SK-N-SH (cell line): ENCODE results near the gene SCNM1.

Source experiments
- GABPA ChIP-seq: IDR thresholded peaks from 2 replicates; pipeline ENCODE4 v1.4.0; 2012; ENCODE audit warnings: low read depth, mild to moderate bottlenecking
- POLR2AphosphoS5 ChIP-seq: IDR thresholded peaks from 2 replicates; pipeline ENCODE4 v1.6.1; 2012; ENCODE audit warnings: low read depth, low read length
- RFX5 ChIP-seq: IDR thresholded peaks from 2 replicates; pipeline ENCODE4 v1.6.1; 2012; ENCODE audit warnings: mild to moderate bottlenecking, improper control_type of control experiment, low read length
- TF ChIP-seq, protein P1 (sequence below): fragments of 200-600 bp; sonication (generic); IDR thresholded peaks from 2 replicates; pipeline ENCODE4 v1.6.1; 2017; ENCODE audit warnings: antibody characterized with exemption, mild to moderate bottlenecking, moderate library complexity

GRCh38 chr1:151137789-151138188, 28.2 kb upstream of the SCNM1 start:
- TF ChIP-seq RFX5 (no peak), GABPA (no peak), POLR2AphosphoS5 (no peak)
- TF ChIP-seq, protein P1, sequence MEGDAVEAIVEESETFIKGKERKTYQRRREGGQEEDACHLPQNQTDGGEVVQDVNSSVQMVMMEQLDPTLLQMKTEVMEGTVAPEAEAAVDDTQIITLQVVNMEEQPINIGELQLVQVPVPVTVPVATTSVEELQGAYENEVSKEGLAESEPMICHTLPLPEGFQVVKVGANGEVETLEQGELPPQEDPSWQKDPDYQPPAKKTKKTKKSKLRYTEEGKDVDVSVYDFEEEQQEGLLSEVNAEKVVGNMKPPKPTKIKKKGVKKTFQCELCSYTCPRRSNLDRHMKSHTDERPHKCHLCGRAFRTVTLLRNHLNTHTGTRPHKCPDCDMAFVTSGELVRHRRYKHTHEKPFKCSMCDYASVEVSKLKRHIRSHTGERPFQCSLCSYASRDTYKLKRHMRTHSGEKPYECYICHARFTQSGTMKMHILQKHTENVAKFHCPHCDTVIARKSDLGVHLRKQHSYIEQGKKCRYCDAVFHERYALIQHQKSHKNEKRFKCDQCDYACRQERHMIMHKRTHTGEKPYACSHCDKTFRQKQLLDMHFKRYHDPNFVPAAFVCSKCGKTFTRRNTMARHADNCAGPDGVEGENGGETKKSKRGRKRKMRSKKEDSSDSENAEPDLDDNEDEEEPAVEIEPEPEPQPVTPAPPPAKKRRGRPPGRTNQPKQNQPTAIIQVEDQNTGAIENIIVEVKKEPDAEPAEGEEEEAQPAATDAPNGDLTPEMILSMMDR: no peak
